ENCODE measurements around the gene ALX1.
"Not testable (repeated sequence)": the region's sequence is repeated elsewhere in the genome, so short reads cannot be mapped to it uniquely, and the experiment has no call there.

Gene ALX1

DNA sequence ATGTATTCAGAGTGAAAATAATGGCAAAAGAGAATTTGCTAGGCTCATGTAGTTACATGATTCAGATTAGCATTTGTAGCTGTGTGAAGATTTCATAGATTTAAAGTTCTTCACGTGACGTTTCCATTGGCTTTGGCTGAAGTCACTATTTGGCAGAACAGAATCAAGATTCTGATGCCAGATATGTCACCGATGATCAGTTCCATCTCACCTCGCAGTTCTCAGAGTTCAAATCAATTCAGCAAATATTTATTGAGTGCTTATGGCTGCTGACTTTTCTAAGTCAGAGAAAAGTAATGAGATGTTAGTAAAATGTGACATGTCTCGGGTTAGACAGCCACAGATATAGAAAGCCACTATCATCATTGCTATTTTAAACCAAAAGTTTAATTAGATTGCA, 28.4 kb downstream of the ALX1 start:
- DNase-seq: no peak

DNA sequence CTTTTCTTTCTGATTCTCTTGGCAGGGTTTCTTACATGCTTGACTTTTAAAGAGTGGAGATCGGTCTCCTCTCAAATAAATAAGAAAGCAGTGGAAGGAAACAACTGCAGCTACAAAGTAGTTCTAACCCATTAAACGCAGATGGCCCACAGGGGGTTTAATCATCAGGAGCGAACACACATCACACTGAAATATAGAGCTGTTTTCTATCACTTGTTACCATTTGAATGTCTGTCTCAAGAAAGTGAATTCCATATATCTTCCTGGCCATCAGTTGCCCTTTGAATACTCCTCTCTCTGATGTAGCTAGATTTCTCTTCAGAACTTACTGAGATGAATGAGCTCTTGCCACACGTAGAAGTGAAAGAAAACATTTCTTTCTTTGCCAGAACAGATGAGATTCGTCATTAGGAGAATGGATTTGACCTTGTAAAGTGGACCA, 29.1 kb downstream of the ALX1 start:
- DNase-seq: no peak

DNA sequence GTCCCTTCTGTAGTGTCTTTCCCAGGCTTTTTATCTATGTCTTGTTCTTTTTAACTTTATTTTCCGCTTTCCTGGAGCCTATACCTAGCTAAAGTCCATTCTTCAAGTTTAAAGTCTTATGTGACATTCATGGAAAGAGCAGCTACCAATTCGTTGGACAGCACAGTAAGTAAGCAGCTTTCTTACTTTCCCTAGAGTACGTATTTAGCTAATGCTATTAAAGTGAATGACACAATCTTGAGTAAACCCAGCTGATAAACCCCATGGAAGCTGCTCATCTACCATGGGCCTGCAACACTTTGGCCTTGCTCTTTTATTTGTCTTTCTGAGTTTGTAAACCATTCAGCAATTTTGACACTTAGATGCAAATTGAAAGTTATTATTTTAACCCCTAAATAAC, 30.0 kb downstream of the ALX1 start:
- DNase-seq: no peak

DNA sequence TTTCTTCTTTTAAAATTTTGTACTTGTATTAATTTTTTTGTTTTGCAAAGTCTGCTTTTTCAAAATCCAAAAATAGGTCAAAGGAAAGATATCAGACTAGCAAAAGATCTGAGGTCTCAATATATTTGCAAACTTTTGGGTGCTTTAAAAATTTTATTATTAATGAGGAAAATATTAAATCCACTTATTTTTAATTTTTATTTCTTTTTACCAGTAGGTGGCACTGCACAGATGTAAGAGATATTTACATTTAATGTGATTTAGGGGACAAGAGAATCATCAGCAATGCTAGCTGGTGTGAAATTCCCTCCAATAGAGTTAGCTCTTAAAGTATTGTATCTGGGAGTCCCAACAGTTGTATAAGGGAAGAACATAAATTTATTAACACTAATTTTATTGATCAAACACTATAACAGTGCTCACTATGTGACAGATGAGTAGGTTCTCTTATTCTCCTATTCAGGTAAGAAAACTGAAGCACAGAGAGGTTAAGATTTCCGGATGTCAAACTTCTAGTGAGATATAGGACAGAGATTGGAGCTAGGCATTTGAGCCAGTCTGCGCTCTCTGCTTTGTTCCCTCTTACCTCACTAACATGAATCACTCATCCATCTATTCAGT, 30.5 kb downstream of the ALX1 start:
- no peak for DNase-seq

DNA sequence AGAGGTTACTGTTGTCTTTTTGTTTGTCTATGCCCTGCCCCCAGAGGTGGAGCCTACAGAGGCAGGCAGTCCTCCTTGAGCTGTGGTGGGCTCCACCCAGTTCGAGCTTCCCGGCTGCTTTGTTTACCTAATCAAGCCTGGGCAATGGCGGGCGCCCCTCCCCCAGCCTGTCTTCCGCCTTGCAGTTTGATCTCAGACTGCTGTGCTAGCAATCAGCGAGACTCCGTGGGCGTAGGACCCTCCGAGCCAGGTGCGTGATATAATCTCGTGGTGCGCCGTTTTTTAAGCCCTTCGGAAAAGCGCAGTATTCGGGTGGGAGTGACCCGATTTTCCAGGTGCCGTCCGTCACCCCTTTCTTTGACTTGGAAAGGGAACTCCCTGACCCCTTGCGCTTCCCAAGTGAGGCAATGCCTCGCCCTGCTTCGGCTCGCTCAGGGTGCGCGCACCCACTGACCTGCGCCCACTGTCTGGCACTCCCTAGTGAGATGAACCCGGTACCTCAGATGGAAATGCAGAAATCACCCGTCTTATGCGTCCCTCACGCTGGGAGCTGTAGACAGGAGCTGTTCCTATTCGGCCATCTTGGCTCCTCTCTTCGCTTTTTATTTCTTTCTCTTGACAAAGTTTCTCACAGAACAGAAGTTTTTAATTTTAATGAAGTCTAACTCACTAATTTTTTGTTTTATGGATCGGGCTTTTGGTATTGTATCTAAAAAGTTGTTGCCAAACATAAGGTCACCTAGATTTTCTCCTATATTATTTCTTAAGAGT, 38.0 kb downstream of the ALX1 start:
- not testable (repeated sequence) for DNase-seq

DNA sequence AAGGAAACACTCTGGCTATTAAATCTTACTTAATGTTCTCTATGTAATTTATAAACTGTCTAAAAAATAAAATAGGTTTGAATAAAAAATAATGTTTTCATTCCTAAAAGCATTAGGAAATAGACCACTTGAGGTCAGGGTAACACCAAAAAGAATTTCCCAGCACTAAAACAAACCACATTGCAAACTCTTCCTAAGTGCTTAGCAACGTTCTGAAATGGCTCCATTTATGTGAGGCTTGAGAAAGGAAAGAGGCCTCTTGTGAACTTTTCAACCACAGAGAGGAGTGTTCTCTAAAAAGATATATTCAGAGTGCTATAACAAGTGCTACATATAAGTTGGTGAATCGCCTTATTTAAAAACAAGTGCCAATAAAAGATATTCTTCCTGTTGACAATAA, 42.7 kb downstream of the ALX1 start:
- DNase-seq: no peak

DNA sequence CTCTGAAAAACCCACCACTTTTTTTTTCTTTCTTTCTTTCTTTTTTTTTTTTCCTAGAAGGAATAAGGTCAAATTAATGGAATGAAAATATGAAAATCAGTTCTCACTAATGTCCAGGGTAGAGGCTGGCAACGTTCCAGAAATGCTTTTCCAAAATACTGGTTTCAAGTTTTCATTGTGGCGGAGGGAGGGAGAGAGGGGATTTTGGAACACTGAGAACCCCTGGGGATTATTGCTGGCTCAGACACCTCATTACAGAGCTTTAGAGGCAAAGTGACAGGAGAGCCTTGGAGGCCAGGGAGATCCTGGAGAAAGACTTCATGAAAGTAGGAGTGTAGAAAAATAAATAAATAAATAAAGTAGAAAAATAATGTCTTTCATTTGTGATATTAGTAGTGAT, 45.4 kb downstream of the ALX1 start:
- no peak for DNase-seq

DNA sequence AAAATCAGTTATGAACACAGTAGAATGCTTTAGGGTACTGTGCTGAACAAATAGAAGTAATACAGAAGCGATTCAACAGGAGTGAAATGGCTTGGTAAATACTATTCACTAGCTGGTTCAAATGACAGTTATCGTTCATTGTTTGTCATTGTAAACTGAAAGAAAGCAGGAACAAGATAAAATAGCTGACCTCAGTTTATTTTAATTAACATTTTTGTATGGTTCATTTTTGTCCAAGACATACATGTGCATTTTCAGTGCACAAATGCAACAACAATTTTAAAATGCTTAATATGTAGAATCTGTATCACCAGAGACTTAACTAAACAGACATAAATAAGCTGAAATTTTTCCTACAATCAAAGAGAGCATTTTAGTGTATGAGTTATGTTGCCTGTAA, 49.9 kb downstream of the ALX1 start:
- DNase-seq: no peak

DNA sequence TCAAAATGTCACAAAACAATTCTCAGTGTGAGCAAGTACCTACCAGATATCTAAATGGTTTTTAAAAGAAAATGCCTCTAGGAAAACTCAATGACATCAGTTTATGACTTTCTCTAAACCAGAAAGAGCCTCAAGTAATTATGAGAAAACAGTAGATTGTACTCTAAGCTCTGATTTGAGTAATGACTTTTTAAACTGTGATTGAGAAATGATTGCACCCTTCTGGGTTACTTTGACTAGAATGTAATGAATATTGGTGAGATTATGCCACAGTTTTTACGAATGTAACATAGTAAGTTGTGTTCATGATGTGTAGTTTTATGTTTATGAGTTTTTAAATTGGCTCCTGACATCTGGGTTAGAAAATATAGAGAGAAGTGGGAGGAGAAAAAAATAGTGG, 68.8 kb downstream of the ALX1 start:
- DNase-seq: no peak

DNA sequence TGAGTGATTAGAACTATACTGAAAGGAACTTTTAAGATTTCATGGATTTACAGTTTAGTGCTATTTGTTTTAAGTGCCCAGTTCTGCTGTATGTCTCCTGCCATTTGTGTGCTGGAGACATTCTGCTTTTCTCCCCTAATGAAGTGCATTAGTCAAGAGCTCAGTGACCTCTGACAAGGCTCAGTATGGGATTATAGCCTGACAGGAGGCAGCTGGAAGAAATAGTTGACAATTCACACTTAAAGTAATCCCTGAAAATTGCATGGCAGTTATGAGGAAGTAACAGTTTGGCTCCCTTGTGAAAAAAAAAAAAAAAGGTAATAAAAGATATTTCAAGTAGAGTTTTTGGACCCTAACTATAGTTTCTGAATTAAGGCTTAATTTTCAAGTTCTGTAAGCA, 70.3 kb downstream of the ALX1 start:
- DNase-seq: no peak
